Endothelial cell of umbilical vein (primary cell): ENCODE data around the gene GPR37L1. TPM values are rescaled to one million over a fixed set of nuclear protein-coding genes. Genes with fewer than 3 reads are reported as not detected.

ENCODE experiments used
- BruUV-seq: library from RNA; stranded (reverse); fragments of 400-500 nt; replicated peaks from 2 replicates; lab custom pipeline; 2021; lab: Mats Ljungman, UMichigan
- CTCF ChIA-PET: fragments of 300-600, 350-600 bp; sonication (Branson Sonifier 250); formaldehyde crosslinking; loops from one replicate; lab custom pipeline; 2021; ENCODE audit warnings: antibody characterized with exemption, inconsistent platforms; lab: Charles Lee
- POLR2A ChIA-PET: fragments of 300-600, 350-600 bp; sonication (Branson Sonifier 250); formaldehyde crosslinking; loops from one replicate; lab custom pipeline; 2021; ENCODE audit warnings: antibody characterized with exemption, inconsistent platforms; lab: Charles Lee
- DNase-seq: peaks from one replicate; pipeline ENCODE4 v3.0.0-alpha.2; 2011; ENCODE audit warnings: low read depth, low spot score
- FAIRE-seq: peaks from 2 replicates; lab custom pipeline; 2011; peaks lifted over from hg19 to GRCh38; lab: Jason Lieb, UNC
- H2AFZ ChIP-seq: 2 replicates; pipeline ENCODE4 v1.6.0; 2012; ENCODE audit warnings: low read depth, low read length, control low read depth, inconsistent platforms
- H3K27ac ChIP-seq: 2 replicates; pipeline ENCODE4 v1.5.1; 2011; ENCODE audit warnings: low read depth, mild to moderate bottlenecking, control low read depth, low read length, moderate library complexity; ENCODE audit not compliant: insufficient read depth
- H3K27me3 ChIP-seq, 2 experiments: 2 replicates each; pipeline versions ENCODE4 v1.6.0 to v1.6.1; 2011; ENCODE audit warnings: low read length in 2 of 2, mixed read lengths in 1 of 2; ENCODE audit not compliant: control insufficient read depth in 2 of 2, insufficient read depth in 2 of 2
- H3K36me3 ChIP-seq, 2 experiments: 2 replicates in 1 of 2; 3 replicates in 1 of 2; pipeline ENCODE4 v1.5.1; 2011; ENCODE audit warnings: low read length in 2 of 2, mild to moderate bottlenecking in 1 of 2, moderate library complexity in 1 of 2; ENCODE audit not compliant: control insufficient read depth in 2 of 2, insufficient read depth in 2 of 2; ENCODE audit errors: extremely low read depth in 1 of 2
- H3K4me1 ChIP-seq: 3 replicates; pipeline ENCODE4 v1.5.1; 2011; ENCODE audit warnings: mild to moderate bottlenecking, low read length; ENCODE audit not compliant: control insufficient read depth, insufficient read depth; ENCODE audit errors: extremely low read depth
- H3K4me2 ChIP-seq: 2 replicates; pipeline ENCODE4 v1.6.1; 2011; ENCODE audit warnings: low read length, control low read depth, mixed read lengths; ENCODE audit not compliant: insufficient read depth
- H3K4me3 ChIP-seq, 3 experiments: fragments of 200-600 bp in 1 of 3; sonication (generic), shearing (Covaris generic) in 1 of 3; replicated peaks in 1 of 3; 2 replicates each; pipeline ENCODE4 v1.5.1; 2011 to 2016; ENCODE audit warnings: control low read depth in 3 of 3, low read length in 3 of 3, mild to moderate bottlenecking in 2 of 3, inconsistent platforms in 1 of 3, low read depth in 1 of 3, moderate library complexity in 1 of 3; ENCODE audit not compliant: insufficient read depth in 1 of 3
- H3K79me2 ChIP-seq: 2 replicates; pipeline ENCODE4 v1.6.0; 2012; ENCODE audit warnings: low read length, inconsistent platforms; ENCODE audit not compliant: control insufficient read depth, insufficient read depth
- H3K9ac ChIP-seq: replicated peaks from 2 replicates; pipeline ENCODE3; 2011; ENCODE audit warnings: low read length, control low read depth; ENCODE audit not compliant: insufficient read depth; ENCODE audit errors: extremely low read depth
- H3K9me1 ChIP-seq: replicated peaks from 3 replicates; pipeline ENCODE4 v1.6.0; 2011; ENCODE audit warnings: mild to moderate bottlenecking, low read length; ENCODE audit not compliant: control insufficient read depth, insufficient read depth; ENCODE audit errors: extremely low read depth
- H3K9me3 ChIP-seq: replicated peaks from 2 replicates; pipeline ENCODE4 v1.5.1; 2012; ENCODE audit warnings: low read length, inconsistent platforms; ENCODE audit not compliant: control insufficient read depth, insufficient read depth
- H4K20me1 ChIP-seq: replicated peaks from 2 replicates; pipeline ENCODE3; 2011; ENCODE audit warnings: mild to moderate bottlenecking, low read length; ENCODE audit not compliant: control insufficient read depth, insufficient read depth; ENCODE audit errors: extremely low read depth
- EZH2 ChIP-seq: IDR thresholded peaks from 2 replicates; pipeline ENCODE4 v1.6.1; 2012; ENCODE audit warnings: borderline replicate concordance, low read depth, mild to moderate bottlenecking, moderate library complexity, low read length, inconsistent platforms; ENCODE audit not compliant: severe bottlenecking
- FOS ChIP-seq: IDR thresholded peaks from 2 replicates; pipeline ENCODE4 v1.6.1; 2011; ENCODE audit warnings: mild to moderate bottlenecking, low read length, moderate library complexity, borderline replicate concordance; ENCODE audit not compliant: insufficient read depth
- GATA2 ChIP-seq: IDR thresholded peaks from 2 replicates; pipeline ENCODE4 v1.7.0; 2011; ENCODE audit warnings: low read depth, mild to moderate bottlenecking, moderate library complexity, mixed read lengths, low read length; ENCODE audit not compliant: insufficient read length, insufficient read depth
- JUN ChIP-seq: IDR thresholded peaks from 2 replicates; pipeline ENCODE4 v1.6.1; 2011; ENCODE audit warnings: borderline replicate concordance, low read depth; ENCODE audit not compliant: insufficient read length, insufficient read depth
- MYC ChIP-seq: IDR thresholded peaks from one replicate; pipeline ENCODE4 v1.6.1; 2011; ENCODE audit warnings: mild to moderate bottlenecking, low read depth, low read length
- POLR2A ChIP-seq: IDR thresholded peaks from 2 replicates; pipeline ENCODE4 v1.6.1; 2012; ENCODE audit warnings: low read depth, mild to moderate bottlenecking, control low read depth, low read length
- POLR2AphosphoS5 ChIP-seq: IDR thresholded peaks from 2 replicates; pipeline ENCODE4 v1.6.1; 2012; ENCODE audit warnings: low read depth, mild to moderate bottlenecking, control low read depth, low read length, moderate library complexity; ENCODE audit not compliant: insufficient read depth
- dilution Hi-C: fragments of 300-500 bp; cut with MboI; formaldehyde crosslinking; loops from one replicate; pipeline ENCODE4 v1.15.0; 2019; ENCODE audit warnings: low sequenced_read_pairs; ENCODE audit not compliant: extremely low pct_ligation_motif_present
- intact Hi-C: fragments of 100-400 bp; cut with micrococcal nuclease; formaldehyde crosslinking; loops from one replicate; pipeline ENCODE4 v1.10.0; 2022
- polyA plus RNA-seq, 4 experiments: library from polyadenylated mRNA; depleted of rRNA in 3 of 4; stranded (reverse) in 3 of 4; unstranded in 1 of 4; fragments of >200 nt; gene quantifications; 2 replicates each; pipeline versions ENCODE4 v1.2.1 to v1.2.3, GENCODE V29; 2011 to 2012; ENCODE audit warnings: missing spikeins in 1 of 4
- total RNA-seq: library from RNA; stranded (reverse); gene quantifications from 2 replicates; pipeline ENCODE4 v1.2.3, GENCODE V29; 2021
- TF ChIP-seq, protein P1 (sequence below): IDR thresholded peaks from 2 replicates; pipeline ENCODE4 v1.6.1; 2011; ENCODE audit not compliant: insufficient read depth, insufficient read length
- TF ChIP-seq, protein P2 (sequence below), 2 donors: IDR thresholded peaks; 1 replicate in 1 of 2; 2 replicates in 1 of 2; pipeline ENCODE4 v1.5.1; 2011; ENCODE audit warnings: low read length in 2 of 2, mild to moderate bottlenecking in 2 of 2, moderate library complexity in 2 of 2, control low read depth in 1 of 2, inconsistent platforms in 1 of 2, low read depth in 1 of 2; ENCODE audit not compliant: insufficient read depth in 1 of 2; ENCODE audit errors: extremely low read depth in 1 of 2

The GPR37L1 gene
- total and polyA plus RNA-seq, 2 donors (not counting 3 experiments of a cell fraction or from before 2014, with no cell fraction given), result not detected

DNA sequence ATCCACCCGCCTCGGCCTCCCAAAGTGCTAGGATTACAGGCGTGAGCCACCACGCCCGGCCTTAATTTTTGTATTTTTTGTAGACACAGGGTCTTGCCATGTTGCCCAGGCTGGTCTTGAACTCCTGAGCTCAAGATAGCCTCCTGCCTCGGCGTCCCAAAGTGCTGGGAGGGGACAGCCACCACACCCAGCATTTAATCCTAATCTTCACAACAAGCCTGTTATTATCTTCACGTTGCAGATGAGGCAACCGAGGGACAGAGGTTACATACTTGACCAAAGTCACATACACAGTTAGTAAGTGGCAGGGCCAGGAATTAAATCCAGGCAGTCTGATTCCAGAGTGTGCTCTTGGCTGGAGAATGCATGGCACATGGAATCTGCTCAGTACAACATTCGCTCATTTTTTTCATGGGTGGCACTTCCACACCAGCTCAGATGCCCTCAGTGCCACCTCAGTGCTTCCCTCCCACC is 4.8 kb upstream of the GPR37L1 start:
- Histone ChIP-seq H3K27ac (no peak overlapping the region), H2AFZ (no peak overlapping the region), H4K20me1 (no peaks in the 10 kb centered on the region), H3K4me1 (no peaks in the 10 kb centered on the region), H3K9me3 (no peaks in the 10 kb centered on the region), H3K4me2 (no peak overlapping the region), H3K9ac (no peak overlapping the region), H3K36me3 (no peaks in the 10 kb centered on the region), H3K9me1 (no peaks in the 10 kb centered on the region), H3K4me3 (no peak overlapping the region), H3K79me2 (no peaks in the 10 kb centered on the region), H3K27me3 (peaks cover 0 to 3% of the 10 kb centered on the region in 2 experiments)
- TF ChIP-seq EZH2, result no peak
- no peak for TF ChIP-seq FOS
- no peak for TF ChIP-seq MYC
- TF ChIP-seq POLR2AphosphoS5, result no peak
- TF ChIP-seq GATA2, result no peak
- TF ChIP-seq POLR2A, result no peak
- TF ChIP-seq, protein P1, sequence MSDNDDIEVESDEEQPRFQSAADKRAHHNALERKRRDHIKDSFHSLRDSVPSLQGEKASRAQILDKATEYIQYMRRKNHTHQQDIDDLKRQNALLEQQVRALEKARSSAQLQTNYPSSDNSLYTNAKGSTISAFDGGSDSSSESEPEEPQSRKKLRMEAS, result no peak
- TF ChIP-seq, protein P2, sequence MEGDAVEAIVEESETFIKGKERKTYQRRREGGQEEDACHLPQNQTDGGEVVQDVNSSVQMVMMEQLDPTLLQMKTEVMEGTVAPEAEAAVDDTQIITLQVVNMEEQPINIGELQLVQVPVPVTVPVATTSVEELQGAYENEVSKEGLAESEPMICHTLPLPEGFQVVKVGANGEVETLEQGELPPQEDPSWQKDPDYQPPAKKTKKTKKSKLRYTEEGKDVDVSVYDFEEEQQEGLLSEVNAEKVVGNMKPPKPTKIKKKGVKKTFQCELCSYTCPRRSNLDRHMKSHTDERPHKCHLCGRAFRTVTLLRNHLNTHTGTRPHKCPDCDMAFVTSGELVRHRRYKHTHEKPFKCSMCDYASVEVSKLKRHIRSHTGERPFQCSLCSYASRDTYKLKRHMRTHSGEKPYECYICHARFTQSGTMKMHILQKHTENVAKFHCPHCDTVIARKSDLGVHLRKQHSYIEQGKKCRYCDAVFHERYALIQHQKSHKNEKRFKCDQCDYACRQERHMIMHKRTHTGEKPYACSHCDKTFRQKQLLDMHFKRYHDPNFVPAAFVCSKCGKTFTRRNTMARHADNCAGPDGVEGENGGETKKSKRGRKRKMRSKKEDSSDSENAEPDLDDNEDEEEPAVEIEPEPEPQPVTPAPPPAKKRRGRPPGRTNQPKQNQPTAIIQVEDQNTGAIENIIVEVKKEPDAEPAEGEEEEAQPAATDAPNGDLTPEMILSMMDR (IDR thresholded peaks at IDR 0.05; ENCODE audit: extremely low read depth in 1 of 2, insufficient read depth in 1 of 2, low read depth in 1 of 2, low read length in 2 of 2), result no peak
- TF ChIP-seq JUN, result no peak
- intact Hi-C loops (loop anchor here (2.0 kb wide), 1 partner anchor 221 kb away; no protein-coding TSS in a partner anchor), dilution Hi-C loops (no loop called here)
- ChIA-PET CTCF (interaction anchor here (0.8 to 7.2 kb wide), 13 partner anchors 9 to 223 kb away, joined by 3 to 102 read pairs (median 5); partner anchors contain the start of gene ELF3), POLR2A (interaction anchor here (0.6 kb wide), 1 partner anchor 288 kb away, joined by 4 read pairs; no protein-coding TSS in a partner anchor)
- no TSS peak for BruUV-seq
- FAIRE-seq (no peak), DNase-seq (no peak)
